LHCN-M2 (cell line): Measurements from ENCODE around the gene IRF9. TPM values are rescaled to one million over a fixed set of nuclear protein-coding genes. Genes with fewer than 3 reads are reported as not detected.

Source experiments
- DNase-seq: peaks from one replicate; pipeline ENCODE4 v3.0.0-alpha.2; 2012; ENCODE audit warnings: low read depth
- total RNA-seq: library from RNA; depleted of rRNA; stranded (reverse); fragments of >200 nt; gene quantifications from 2 replicates; pipeline ENCODE4 v1.2.3, GENCODE V29; 2014; rRNA removed

Gene IRF9
- total RNA-seq, 1 experiment from 2014 or later, result 70.1 TPM

- DNase-seq, result no peak
Measured at GRCh38 chr14:24213866-24214662, 53.0 kb downstream of the IRF9 start.

GRCh38 chr14:24215495-24216344 is 54.7 kb downstream of the IRF9 start, which contains the start of gene MDP1:
Gene MDP1 (minus strand): TSS chr14:24216066. CDS start chr14:24215955, 111 bp downstream.
- DNase-seq, result peak; percentile 86

Other genes starting within 250 kb of the IRF9 start
- 42.1 and 50.6 TPM in 2 replicates for gene DHRS4, start 207.5 kb upstream of the IRF9 start, total RNA-seq
- 6.2 and 10.3 TPM in 2 replicates for gene DHRS4L2, start 172.3 kb upstream of the IRF9 start, total RNA-seq
- gene CARMIL3, start 109.3 kb upstream of the IRF9 start, total RNA-seq, result under 0.01 TPM in 1 of 2 replicates, not detected in the other
- gene CPNE6, start 89.7 kb upstream of the IRF9 start, total RNA-seq, result not detected in 2 replicates
- 5.1 and 9.4 TPM in 2 replicates for gene PCK2, start 67.0 kb upstream of the IRF9 start, total RNA-seq
- gene DCAF11, start 46.5 kb upstream of the IRF9 start, total RNA-seq, result 52.8 and 64.6 TPM in 2 replicates
- gene NRL, start 46.3 kb upstream of the IRF9 start, total RNA-seq, result 1.6 and 3.0 TPM in 2 replicates
- gene FITM1, start 30.6 kb upstream of the IRF9 start, total RNA-seq, result 8.0 and 12.9 TPM in 2 replicates
- 90.0 and 143 TPM in 2 replicates for gene PSME1, start 25.1 kb upstream of the IRF9 start, total RNA-seq
- 25.2 and 25.6 TPM in 2 replicates for gene EMC9, start 19.7 kb upstream of the IRF9 start, total RNA-seq
- gene PSME2, start 14.7 kb upstream of the IRF9 start, total RNA-seq, result 48.4 and 81.9 TPM in 2 replicates
- 44.2 and 82.1 TPM in 2 replicates for gene RNF31, start 13.8 kb upstream of the IRF9 start, total RNA-seq
- 1.6 and 5.5 TPM in 2 replicates for gene REC8, start 10.8 kb downstream of the IRF9 start, total RNA-seq
- gene IPO4, start 27.6 kb downstream of the IRF9 start, total RNA-seq, result 75.0 and 87.9 TPM in 2 replicates
- gene TM9SF1, start 34.2 kb downstream of the IRF9 start, total RNA-seq, result 84.2 and 85.8 TPM in 2 replicates
- not detected in 2 replicates for gene TSSK4, start 44.4 kb downstream of the IRF9 start, total RNA-seq
- gene CHMP4A, start 52.2 kb downstream of the IRF9 start, total RNA-seq, result 48.6 and 54.1 TPM in 2 replicates
- gene MDP1, start 54.8 kb downstream of the IRF9 start, total RNA-seq, result 16.6 and 18.5 TPM in 2 replicates
- gene NEDD8, start 71.1 kb downstream of the IRF9 start, total RNA-seq, result 260 and 318 TPM in 2 replicates
- gene GMPR2, start 71.7 kb downstream of the IRF9 start, total RNA-seq, result 83.1 and 87.8 TPM in 2 replicates
- gene TINF2, start 81.4 kb downstream of the IRF9 start, total RNA-seq, result 55.9 and 56.6 TPM in 2 replicates
- gene TGM1, start 101.9 kb downstream of the IRF9 start, total RNA-seq, result 0.38 and 2.5 TPM in 2 replicates
- gene RABGGTA, start 110.3 kb downstream of the IRF9 start, total RNA-seq, result 29.0 and 29.4 TPM in 2 replicates
- gene DHRS1, start 138.5 kb downstream of the IRF9 start, total RNA-seq, result 14.4 and 16.1 TPM in 2 replicates
- gene NOP9, start 138.6 kb downstream of the IRF9 start, total RNA-seq, result 23.0 and 23.7 TPM in 2 replicates
- 0.34 TPM in 1 of 2 replicates, not detected in the other for gene CIDEB, start 146.7 kb downstream of the IRF9 start, total RNA-seq
- 2.4 and 2.5 TPM in 2 replicates for gene LTB4R2, start 148.9 kb downstream of the IRF9 start, total RNA-seq
- 0.90 and 1.7 TPM in 2 replicates for gene LTB4R, start 150.2 kb downstream of the IRF9 start, total RNA-seq
- under 0.01 TPM in 1 of 2 replicates, not detected in the other for gene ADCY4, start 173.8 kb downstream of the IRF9 start, total RNA-seq
- gene RIPK3, start 178.7 kb downstream of the IRF9 start, total RNA-seq, result not detected in 2 replicates
- 17.1 and 21.6 TPM in 2 replicates for gene NFATC4, start 206.9 kb downstream of the IRF9 start, total RNA-seq
- gene NYNRIN, start 237.7 kb downstream of the IRF9 start, total RNA-seq, result 0.06 TPM in 2 replicates